ENCODE results near the gene AQP10. TPM values are rescaled to one million over a fixed set of nuclear protein-coding genes. Genes with fewer than 3 reads are reported as not detected.

AQP10 gene
- total RNA-seq (2022) (0.50 and 1.3 TPM in 2 replicates), Bru-seq, nascent RNA (percentile 31 among the genes with signal in this experiment), BruChase-seq, experiment 1, labeled RNA remaining after a 2-hour chase (percentile 18 among the genes with signal in this experiment), BruChase-seq, experiment 2, labeled RNA remaining after a 6-hour chase (percentile 35 among the genes with signal in this experiment)
- long read RNA-seq, partial matches to known transcripts = 0 of 3 reads
- long read RNA-seq, other reads (novel, unspliced or antisense) = 0 of 3 reads

DNA sequence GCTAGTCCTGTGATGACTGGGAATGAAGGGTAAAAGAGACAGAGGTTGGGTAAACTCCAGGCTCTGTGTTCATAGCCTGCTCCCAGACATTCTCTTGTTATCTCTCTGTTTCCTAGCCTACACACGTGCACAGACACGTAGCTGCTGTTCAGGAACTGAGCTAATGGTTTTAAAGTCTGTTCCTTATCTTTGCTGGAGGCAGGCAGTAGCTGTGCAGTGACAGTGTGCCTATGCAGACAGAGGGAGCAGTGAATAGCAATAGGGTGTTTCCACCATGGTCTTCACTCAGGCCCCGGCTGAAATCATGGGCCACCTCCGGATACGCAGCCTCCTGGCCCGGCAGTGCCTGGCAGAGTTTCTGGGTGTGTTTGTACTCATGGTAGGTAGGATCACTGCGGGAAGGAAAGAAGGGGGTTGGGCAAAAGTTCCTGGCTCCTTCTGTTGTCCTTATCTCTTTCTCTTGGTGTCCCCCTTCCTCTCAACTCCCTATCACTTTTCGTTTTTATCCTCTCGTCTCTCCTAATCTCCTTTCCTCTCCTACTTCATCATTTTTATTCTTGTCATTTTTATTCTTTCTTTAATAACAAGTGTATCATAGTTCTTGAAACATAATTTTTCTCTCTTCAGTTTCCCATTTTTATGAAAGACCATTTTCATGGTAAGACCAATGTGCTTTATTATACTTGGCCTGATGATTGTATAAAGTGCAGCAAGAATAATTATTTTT, at the start of gene AQP10:
Gene AQP10 (plus strand): TSS at position 212 of the 727 bp plus-strand sequence. CDS start 63 bp downstream, at position 275.
- peak in 1 of 2 experiments; percentile 15 for TF ChIP-seq CTCF (IDR thresholded peaks at IDR 0.05; ENCODE audit: insufficient read depth in 1 of 2, low read depth in 1 of 2, low read length in 1 of 2, severe bottlenecking in 1 of 2, unreplicated experiment in 1 of 2)
- ChIA-PET CTCF (interaction anchor here (1.0 to 1.9 kb wide), 6 partner anchors 14 to 226 kb away, joined by 3 to 40 read pairs (median 3); partner anchors contain the start of gene HAX1), POLR2A (interaction anchor here (0.9 to 1.6 kb wide), 2 partner anchors 14 to 15 kb away, joined by 3 to 4 read pairs; no protein-coding TSS in a partner anchor)
- intact Hi-C loops (cut with micrococcal nuclease; ENCODE audit: unreplicated experiment) = loop anchor here (2.0 kb wide), 1 partner anchor 14 kb away; no protein-coding TSS in a partner anchor
- H3K9me3 ChIP-seq = no peaks in the 10 kb centered on the region
- peaks cover 18% of the 10 kb centered on the region for H3K4me1 Mint-ChIP-seq (ENCODE audit: low read depth, unreplicated experiment)
- no peaks in the 10 kb centered on the region for H3K36me3 Mint-ChIP-seq (ENCODE audit: insufficient read depth, unreplicated experiment)
- peak within 1 kb of the TSS; percentile 61 for H3K27ac Mint-ChIP-seq (ENCODE audit: unreplicated experiment)
- DNase-seq = peak; percentile 69 to 82
- H3K4me1 ChIP-seq = peaks cover 14% of the 10 kb centered on the region
- H3K27me3 Mint-ChIP-seq (ENCODE audit: insufficient read depth, unreplicated experiment) = no peaks in the 10 kb centered on the region
- no peak within 1 kb of the TSS for H3K4me3 ChIP-seq (ENCODE audit: low read depth, low read length)
- no peaks in the 10 kb centered on the region for H3K27me3 ChIP-seq (replicated peaks; ENCODE audit: control insufficient read depth, insufficient read depth, low read length)
- H3K4me3 Mint-ChIP-seq (ENCODE audit: unreplicated experiment) = peak within 1 kb of the TSS; percentile 2
- no peaks in the 10 kb centered on the region for H3K9me3 Mint-ChIP-seq (ENCODE audit: unreplicated experiment)
- no peaks in the 10 kb centered on the region for H3K36me3 ChIP-seq (ENCODE audit: control insufficient read depth, insufficient read depth, low read length)
- BruUV-seq (replicated peaks) = TSS peak; percentile 71

GRCh38 chr1:154272217-154272998, 48.5 kb upstream of the AQP10 start, which contains the start of gene HAX1:
Gene HAX1, plus strand, starts transcription at chr1:154272629. Its CDS starts 95 bp downstream, at chr1:154272724.
- intact Hi-C loops (cut with micrococcal nuclease; ENCODE audit: unreplicated experiment) = loop anchor here (1.0 to 10.0 kb wide), 6 partner anchors 35 to 832 kb away; no protein-coding TSS in a partner anchor
- H3K4me3 Mint-ChIP-seq (ENCODE audit: unreplicated experiment) = peak within 1 kb of the TSS; percentile 88

More at GRCh38 chr1:154272217-154272998, 48.5 kb upstream of the AQP10 start, which contains the start of gene HAX1:
- H3K27me3 Mint-ChIP-seq (ENCODE audit: insufficient read depth, unreplicated experiment) = no peaks in the 10 kb centered on the region
- CTCF ChIA-PET = interaction anchor here (0.5 to 3.1 kb wide), 7 partner anchors 9 to 80 kb away, joined by 3 to 21 read pairs (median 3); partner anchors contain the start of genes AQP10 and TPM3
- no peaks in the 10 kb centered on the region for H3K9me3 Mint-ChIP-seq (ENCODE audit: unreplicated experiment)
- Histone ChIP-seq H3K4me1 (no peaks in the 10 kb centered on the region), H3K36me3 (ENCODE audit: control insufficient read depth, insufficient read depth, low read length) (no peaks in the 10 kb centered on the region; the same call in 1 of the 2 replicates), H3K9me3 (no peaks in the 10 kb centered on the region), H3K4me3 (ENCODE audit: low read depth, low read length) (peak within 1 kb of the TSS; percentile 54), H3K27me3 (replicated peaks; ENCODE audit: control insufficient read depth, insufficient read depth, low read length) (no peaks in the 10 kb centered on the region)
- H3K36me3 Mint-ChIP-seq (ENCODE audit: insufficient read depth, unreplicated experiment) = peaks cover 79% of the 10 kb centered on the region
- peak; percentile 93 to 94 for DNase-seq
- peak; percentile 82 to 87 for TF ChIP-seq CTCF (IDR thresholded peaks at IDR 0.05; ENCODE audit: insufficient read depth in 1 of 2, low read depth in 1 of 2, low read length in 1 of 2, severe bottlenecking in 1 of 2, unreplicated experiment in 1 of 2)
- peaks cover 22% of the 10 kb centered on the region for H3K4me1 Mint-ChIP-seq (ENCODE audit: low read depth, unreplicated experiment)
- POLR2A ChIA-PET = interaction anchor here (0.6 kb wide), 1 partner anchor 472 kb away, joined by 6 read pairs; no protein-coding TSS in a partner anchor
- no TSS peak for BruUV-seq (replicated peaks)
- H3K27ac Mint-ChIP-seq (ENCODE audit: unreplicated experiment) = peak within 1 kb of the TSS; percentile 98

All from Caco-2 (cell line).